Astrocyte of the spinal cord (primary cell): ENCODE measurements around the gene ATP6V1A.

Experiments
- DNase-seq: peaks from one replicate; pipeline ENCODE4 v3.0.0; 2011; ENCODE audit warnings: low read depth, low spot score
- H3K4me3 ChIP-seq: 2 replicates; pipeline ENCODE4 v1.5.1; 2011; ENCODE audit warnings: low read depth, mild to moderate bottlenecking, low read length, moderate library complexity
- in situ Hi-C: cut with HindIII; loops from 2 replicates; pipeline ENCODE4 v1.10.0; 2017; ENCODE audit warnings: low sequenced_read_pairs
- TF ChIP-seq, protein P1 (sequence below): IDR thresholded peaks from 2 replicates; pipeline ENCODE4 v1.5.1; 2012; ENCODE audit warnings: low read depth, mild to moderate bottlenecking, low read length, inconsistent platforms

Gene ATP6V1A

DNA sequence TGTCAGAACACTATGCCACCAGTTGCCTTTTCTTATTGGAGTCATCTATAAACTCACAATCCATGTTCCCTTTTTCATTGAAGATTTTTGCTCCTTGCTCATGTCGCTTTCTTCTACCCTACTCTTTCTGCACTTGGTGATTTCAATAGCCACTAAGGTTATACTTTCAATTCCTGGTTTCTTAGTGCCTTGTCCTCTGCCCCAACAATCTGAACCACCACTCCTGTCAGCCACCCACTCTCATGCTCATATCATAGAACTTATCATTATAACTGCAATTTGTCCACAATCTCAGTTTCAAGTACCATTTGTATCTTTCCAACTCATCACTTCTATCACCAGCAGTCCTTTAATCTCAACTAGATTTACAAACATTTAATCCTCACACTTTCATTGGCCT is 81.8 kb downstream of the ATP6V1A start:
- no peak overlapping the region for H3K4me3 ChIP-seq
- TF ChIP-seq, protein P1, sequence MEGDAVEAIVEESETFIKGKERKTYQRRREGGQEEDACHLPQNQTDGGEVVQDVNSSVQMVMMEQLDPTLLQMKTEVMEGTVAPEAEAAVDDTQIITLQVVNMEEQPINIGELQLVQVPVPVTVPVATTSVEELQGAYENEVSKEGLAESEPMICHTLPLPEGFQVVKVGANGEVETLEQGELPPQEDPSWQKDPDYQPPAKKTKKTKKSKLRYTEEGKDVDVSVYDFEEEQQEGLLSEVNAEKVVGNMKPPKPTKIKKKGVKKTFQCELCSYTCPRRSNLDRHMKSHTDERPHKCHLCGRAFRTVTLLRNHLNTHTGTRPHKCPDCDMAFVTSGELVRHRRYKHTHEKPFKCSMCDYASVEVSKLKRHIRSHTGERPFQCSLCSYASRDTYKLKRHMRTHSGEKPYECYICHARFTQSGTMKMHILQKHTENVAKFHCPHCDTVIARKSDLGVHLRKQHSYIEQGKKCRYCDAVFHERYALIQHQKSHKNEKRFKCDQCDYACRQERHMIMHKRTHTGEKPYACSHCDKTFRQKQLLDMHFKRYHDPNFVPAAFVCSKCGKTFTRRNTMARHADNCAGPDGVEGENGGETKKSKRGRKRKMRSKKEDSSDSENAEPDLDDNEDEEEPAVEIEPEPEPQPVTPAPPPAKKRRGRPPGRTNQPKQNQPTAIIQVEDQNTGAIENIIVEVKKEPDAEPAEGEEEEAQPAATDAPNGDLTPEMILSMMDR = no peak
- in situ Hi-C loops = no loop called here
- no peak for DNase-seq

DNA sequence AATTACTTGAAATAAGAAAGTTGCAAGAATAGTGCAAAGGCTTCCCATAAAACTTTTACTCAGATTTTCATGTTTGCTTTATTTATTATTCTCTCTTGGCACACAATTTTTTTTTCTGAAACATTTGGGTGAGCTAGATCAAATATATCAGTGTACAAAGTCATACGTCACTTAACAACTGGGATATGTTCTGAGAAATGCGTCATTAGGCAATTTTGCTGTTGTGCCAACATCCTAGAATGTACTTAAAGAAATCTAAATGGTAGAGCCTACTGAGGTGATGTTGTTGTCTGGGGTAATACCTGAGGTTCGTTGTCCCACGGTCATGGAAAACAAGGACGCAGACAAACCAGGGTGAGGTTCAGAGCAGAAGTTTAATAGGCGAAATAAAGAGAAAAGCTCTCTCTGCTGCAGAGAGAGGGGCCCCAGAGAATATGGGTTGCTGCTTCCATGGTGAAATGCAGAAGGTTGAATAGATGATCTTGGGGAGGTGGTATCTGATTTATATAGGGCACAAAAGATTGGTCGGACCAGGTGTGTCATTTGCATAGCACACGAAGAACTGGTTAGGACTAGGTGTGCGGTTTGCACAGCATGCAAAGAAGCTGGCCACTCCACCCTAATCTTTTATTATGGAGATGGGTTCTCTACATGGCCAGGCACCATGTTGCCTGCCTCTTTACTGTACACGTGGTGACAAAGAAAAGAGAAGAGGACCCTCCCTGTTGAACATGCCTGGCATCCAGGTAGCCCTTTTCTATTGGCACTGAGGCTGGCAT is 82.9 kb downstream of the ATP6V1A start:
- no peak for DNase-seq
- no peak overlapping the region for H3K4me3 ChIP-seq
- in situ Hi-C loops = no loop called here
- TF ChIP-seq, protein P1 = no peak

DNA sequence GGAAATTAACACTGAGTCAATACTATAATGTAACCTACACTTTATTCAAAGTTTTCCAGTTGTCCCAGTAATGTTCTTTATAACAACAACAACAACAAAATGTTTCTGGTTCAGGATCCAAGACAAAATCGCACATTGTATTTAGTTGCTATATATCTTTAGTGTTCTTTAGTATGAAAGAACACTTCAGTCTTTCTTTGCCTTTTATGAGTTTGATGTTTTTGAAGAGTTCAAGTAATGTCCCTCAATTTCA is 84.2 kb downstream of the ATP6V1A start:
- no peak overlapping the region for H3K4me3 ChIP-seq
- peak; percentile 7 for DNase-seq
- in situ Hi-C loops = no loop called here
- TF ChIP-seq, protein P1 = no peak

DNA sequence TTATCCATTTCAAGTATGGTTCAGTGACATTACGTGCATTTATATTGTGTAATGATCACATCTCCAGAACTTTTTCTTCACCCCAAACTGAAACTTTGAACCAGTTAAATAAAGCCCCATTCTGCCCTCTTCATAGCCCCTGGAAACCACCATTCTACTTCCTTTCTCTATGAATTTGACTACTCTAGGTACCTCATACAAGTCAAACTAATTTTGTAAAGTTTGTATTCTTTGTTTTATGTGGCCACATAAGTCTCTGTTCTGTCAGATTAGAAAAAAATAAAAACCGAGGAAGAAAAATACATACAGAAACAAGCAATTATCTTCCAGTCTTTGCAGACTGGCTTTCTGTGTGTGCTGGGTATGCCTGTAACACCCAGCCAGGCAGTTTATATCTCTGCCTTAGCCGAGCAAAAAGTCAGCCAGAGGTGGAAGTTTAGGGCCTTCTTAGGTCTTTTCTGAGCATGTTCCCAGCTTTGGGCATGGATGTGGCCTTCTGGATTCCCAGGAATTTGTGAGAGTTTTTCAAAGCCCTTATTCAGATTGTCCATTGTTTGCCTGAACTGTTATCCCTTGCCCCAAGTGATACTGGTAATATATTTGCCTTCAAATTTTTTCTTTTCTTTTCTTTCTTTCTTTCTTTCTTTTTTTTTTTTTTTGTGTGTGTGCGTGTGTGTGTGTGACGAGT is 85.8 kb downstream of the ATP6V1A start:
- in situ Hi-C loops = no loop called here
- DNase-seq = peak; percentile 16
- TF ChIP-seq, protein P1 = no peak
- H3K4me3 ChIP-seq = no peak overlapping the region

DNA sequence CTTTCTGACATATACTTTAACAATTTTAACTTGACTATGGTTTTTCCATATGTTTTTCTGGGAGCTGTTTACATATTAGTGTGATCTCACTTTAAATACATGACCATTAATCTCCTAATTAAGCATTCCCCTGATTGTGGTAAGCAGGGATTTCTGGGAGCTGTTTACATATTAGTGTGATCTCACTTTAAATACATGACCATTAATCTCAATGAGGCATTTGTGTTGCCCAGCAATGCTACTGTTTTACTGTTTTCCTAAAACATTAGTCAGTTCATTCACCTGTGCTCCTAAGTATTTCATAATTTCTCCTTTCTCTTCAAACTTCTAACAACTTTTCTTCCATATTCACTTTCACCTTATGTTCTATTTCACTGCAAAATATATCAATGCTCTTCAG is 88.1 kb downstream of the ATP6V1A start:
- TF ChIP-seq, protein P1 = no peak
- no peak for DNase-seq
- H3K4me3 ChIP-seq = no peak overlapping the region
- in situ Hi-C loops = no loop called here

DNA sequence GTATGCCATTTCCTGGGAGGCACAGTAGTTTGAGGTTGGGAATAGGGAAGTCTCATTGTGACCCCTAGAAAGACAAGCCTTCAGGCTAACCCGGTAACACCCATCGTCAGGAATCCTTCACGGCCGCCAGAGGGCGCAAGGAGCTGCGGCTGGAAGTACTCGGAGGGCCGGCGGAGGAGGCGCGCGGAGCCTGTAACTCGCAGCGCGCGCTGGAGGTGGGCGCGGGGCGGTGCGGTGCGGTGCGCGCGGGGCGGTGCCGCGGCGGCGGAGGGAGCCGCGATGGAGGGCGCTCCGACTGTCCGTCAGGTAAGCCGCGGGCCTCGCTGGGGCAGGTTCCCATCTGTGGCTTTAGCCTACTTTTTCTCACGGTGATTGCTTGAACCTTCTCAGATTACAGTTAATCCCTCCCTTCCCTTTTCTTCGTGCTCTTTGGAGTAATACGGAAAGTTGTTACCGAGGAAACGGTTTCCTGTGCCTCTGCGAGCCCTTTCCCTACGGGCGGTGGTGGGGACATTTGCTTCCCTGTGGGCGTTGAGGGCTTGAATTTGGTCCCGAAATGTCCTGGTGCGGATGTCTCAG is 91.9 kb downstream of the ATP6V1A start, which contains the start of gene GRAMD1C:
Gene GRAMD1C, plus strand, starts transcription at position 158 of the 579 bp plus-strand sequence. Its CDS starts 122 bp downstream, at position 280.
- in situ Hi-C loops = no loop called here
- TF ChIP-seq, protein P1 = peak; percentile 90
- H3K4me3 ChIP-seq = peak within 1 kb of the TSS; percentile 78
- peak; percentile 89 for DNase-seq
